HepG2 (cell line): Measurements from ENCODE around the gene ENO1. TPM values are rescaled to one million over a fixed set of nuclear protein-coding genes. Genes with fewer than 3 reads are reported as not detected.

Experiments
- CC2D1A ChIP-seq: sonication (generic); formaldehyde crosslinking; IDR thresholded peaks from 2 replicates; pipeline ENCODE4 v1.8.1; 2023; ENCODE audit warnings: mild to moderate bottlenecking, missing genetic modification reagents
- E2F5 ChIP-seq: sonication (generic); formaldehyde crosslinking; conservative IDR thresholded peaks from 2 replicates; pipeline ENCODE4 v1.4.0; 2020; ENCODE audit warnings: missing genetic modification reagents
- JARID2 ChIP-seq: sonication (generic); formaldehyde crosslinking; IDR thresholded peaks from 2 replicates; pipeline ENCODE4 v1.8.1; 2023; ENCODE audit warnings: missing genetic modification reagents, inconsistent platforms; ENCODE audit not compliant: insufficient replicate concordance
- NR2F2 ChIP-seq: IDR thresholded peaks from 2 replicates; pipeline ENCODE4 v1.6.1; 2012; ENCODE audit warnings: low read depth, inconsistent platforms, borderline replicate concordance
- PRDM4 ChIP-seq: sonication (generic); formaldehyde crosslinking; IDR thresholded peaks from 2 replicates; pipeline ENCODE4 v1.9.0; 2021; ENCODE audit warnings: missing genetic modification reagents, borderline replicate concordance
- SKI ChIP-seq: fragments of 450-650 bp; IDR thresholded peaks from one replicate; pipeline ENCODE4 v1.6.1; 2018; ENCODE audit warnings: mild to moderate bottlenecking; ENCODE audit not compliant: partially characterized antibody
- SP140L ChIP-seq: sonication (generic); formaldehyde crosslinking; IDR thresholded peaks from 2 replicates; pipeline ENCODE4 v1.4.0; 2020; ENCODE audit warnings: missing genetic modification reagents, borderline replicate concordance
- ZFP36L2 ChIP-seq: sonication (generic); formaldehyde crosslinking; IDR thresholded peaks from 2 replicates; pipeline ENCODE4 v1.4.0; 2020; ENCODE audit warnings: missing genetic modification reagents
- ZNF160 ChIP-seq: sonication (generic); formaldehyde crosslinking; IDR thresholded peaks from 2 replicates; pipeline ENCODE4 v1.8.0; 2022; ENCODE audit warnings: mild to moderate bottlenecking, inconsistent platforms, missing genetic modification reagents
- ZNF180 ChIP-seq: sonication (generic); formaldehyde crosslinking; IDR thresholded peaks from 2 replicates; pipeline ENCODE4 v1.4.0; 2020; ENCODE audit warnings: low read depth, missing genetic modification reagents, borderline replicate concordance
- ZNF607 ChIP-seq: sonication (generic); formaldehyde crosslinking; IDR thresholded peaks from 2 replicates; pipeline ENCODE4 v1.5.1; 2020; ENCODE audit warnings: missing genetic modification reagents, mild to moderate bottlenecking, borderline replicate concordance
- ZSCAN30 ChIP-seq: sonication (generic); formaldehyde crosslinking; IDR thresholded peaks from 2 replicates; pipeline ENCODE4 v1.5.0; 2020; ENCODE audit warnings: mild to moderate bottlenecking, missing genetic modification reagents
- ZSCAN9 ChIP-seq: IDR thresholded peaks from 2 replicates; pipeline ENCODE4 v1.6.1; 2016; ENCODE audit warnings: borderline replicate concordance
- polyA plus RNA-seq, 8 experiments: library from polyadenylated mRNA; depleted of rRNA in 3 of 8; stranded (reverse) in 7 of 8; unstranded in 1 of 8; fragments of >200 nt; fragmentation: Illumina TruSeq in 4 of 8; extraction: Trizol in 4 of 8; gene quantifications; 2 replicates each; pipeline versions ENCODE4 v1.2.1 to v1.2.3, GENCODE V29; 2011 to 2016; ENCODE audit warnings: low read depth in 4 of 8, missing spikeins in 1 of 8, mixed read lengths in 1 of 8; ENCODE audit not compliant: insufficient read depth in 1 of 8
- total RNA-seq, 5 experiments: library from RNA; depleted of rRNA; stranded (reverse); fragments of >200 nt; fragmentation: Illumina TruSeq; extraction: Trizol; gene quantifications; 2 replicates each; pipeline ENCODE4 v1.2.3, GENCODE V29; 2016; ENCODE audit warnings: low read depth in 1 of 5
- TF ChIP-seq, protein P1 (sequence below), 2 experiments: IDR thresholded peaks; 2 replicates each; pipeline ENCODE4 v1.6.1; 2011 to 2012; ENCODE audit warnings: low read length in 2 of 2, borderline replicate concordance in 1 of 2, low read depth in 1 of 2, mild to moderate bottlenecking in 1 of 2, moderate library complexity in 1 of 2
- TF ChIP-seq, protein P2 (sequence below): sonication (generic); formaldehyde crosslinking; IDR thresholded peaks from 2 replicates; pipeline ENCODE4 v1.4.0; 2020; ENCODE audit warnings: low read depth, mild to moderate bottlenecking, missing genetic modification reagents
- TF ChIP-seq, protein P3 (sequence below): sonication (generic); formaldehyde crosslinking; IDR thresholded peaks from 2 replicates; pipeline ENCODE4; 2020; ENCODE audit warnings: missing genetic modification reagents, mild to moderate bottlenecking, borderline replicate concordance

Gene ENO1
- total and polyA plus RNA-seq, 2 of the 13 experiments (the other 11 are each of a cell fraction or from before 2014, with no cell fraction given), result 1,559 to 3,103 TPM

DNA sequence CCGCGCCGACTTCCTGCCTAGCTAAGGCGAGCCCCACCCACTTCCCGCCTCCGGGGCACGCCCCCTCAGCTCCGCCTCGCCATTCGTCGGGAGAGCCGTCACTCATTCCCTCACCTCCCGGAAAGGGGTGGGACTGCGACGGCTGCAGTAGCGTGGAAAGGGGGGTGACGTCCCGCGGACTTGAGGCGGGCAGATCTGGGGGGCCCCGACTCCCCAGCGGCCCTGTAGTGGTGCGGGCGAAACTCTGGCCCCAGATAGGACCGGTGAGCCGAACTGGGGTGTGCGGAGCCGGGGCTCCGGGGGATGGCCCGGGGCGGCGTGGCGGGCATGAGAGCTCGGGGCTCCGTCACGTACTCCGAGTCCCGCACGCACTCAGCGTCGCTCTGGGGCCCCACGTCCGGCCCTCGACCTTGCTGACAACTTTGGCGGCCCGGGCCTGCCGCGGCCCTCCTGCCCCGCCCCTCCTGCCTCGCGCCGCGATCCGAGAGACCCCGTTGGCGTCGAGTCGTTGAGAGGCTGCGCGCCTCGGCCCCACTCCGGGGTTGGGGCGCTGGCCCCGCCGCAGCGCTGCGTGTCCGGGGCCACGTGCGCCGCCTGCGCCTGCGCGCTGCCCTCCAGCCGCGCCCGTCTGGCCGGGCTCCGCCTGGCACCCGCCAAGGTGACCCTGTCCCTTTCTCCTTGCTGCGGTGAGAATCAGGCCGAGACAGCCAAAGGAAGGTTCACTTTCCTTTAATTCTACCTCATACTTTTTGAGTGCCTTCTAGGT is 395 bp upstream of the ENO1 start (continued):
- TF ChIP-seq, protein P1, sequence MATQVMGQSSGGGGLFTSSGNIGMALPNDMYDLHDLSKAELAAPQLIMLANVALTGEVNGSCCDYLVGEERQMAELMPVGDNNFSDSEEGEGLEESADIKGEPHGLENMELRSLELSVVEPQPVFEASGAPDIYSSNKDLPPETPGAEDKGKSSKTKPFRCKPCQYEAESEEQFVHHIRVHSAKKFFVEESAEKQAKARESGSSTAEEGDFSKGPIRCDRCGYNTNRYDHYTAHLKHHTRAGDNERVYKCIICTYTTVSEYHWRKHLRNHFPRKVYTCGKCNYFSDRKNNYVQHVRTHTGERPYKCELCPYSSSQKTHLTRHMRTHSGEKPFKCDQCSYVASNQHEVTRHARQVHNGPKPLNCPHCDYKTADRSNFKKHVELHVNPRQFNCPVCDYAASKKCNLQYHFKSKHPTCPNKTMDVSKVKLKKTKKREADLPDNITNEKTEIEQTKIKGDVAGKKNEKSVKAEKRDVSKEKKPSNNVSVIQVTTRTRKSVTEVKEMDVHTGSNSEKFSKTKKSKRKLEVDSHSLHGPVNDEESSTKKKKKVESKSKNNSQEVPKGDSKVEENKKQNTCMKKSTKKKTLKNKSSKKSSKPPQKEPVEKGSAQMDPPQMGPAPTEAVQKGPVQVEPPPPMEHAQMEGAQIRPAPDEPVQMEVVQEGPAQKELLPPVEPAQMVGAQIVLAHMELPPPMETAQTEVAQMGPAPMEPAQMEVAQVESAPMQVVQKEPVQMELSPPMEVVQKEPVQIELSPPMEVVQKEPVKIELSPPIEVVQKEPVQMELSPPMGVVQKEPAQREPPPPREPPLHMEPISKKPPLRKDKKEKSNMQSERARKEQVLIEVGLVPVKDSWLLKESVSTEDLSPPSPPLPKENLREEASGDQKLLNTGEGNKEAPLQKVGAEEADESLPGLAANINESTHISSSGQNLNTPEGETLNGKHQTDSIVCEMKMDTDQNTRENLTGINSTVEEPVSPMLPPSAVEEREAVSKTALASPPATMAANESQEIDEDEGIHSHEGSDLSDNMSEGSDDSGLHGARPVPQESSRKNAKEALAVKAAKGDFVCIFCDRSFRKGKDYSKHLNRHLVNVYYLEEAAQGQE (IDR thresholded peaks at IDR 0.05; ENCODE audit: borderline replicate concordance in 1 of 2, low read depth in 1 of 2, low read length in 2 of 2), result no peak; a peak in 1 of 4 replicates
- no peak; the same call in 1 of the 2 replicates for TF ChIP-seq ZSCAN30 (CRISPR knock-in tag)
- TF ChIP-seq NR2F2, result no peak
- peak; percentile 85; the same call in 1 of the 2 replicates for TF ChIP-seq ZNF160 (CRISPR knock-in tag)
- TF ChIP-seq SP140L (CRISPR knock-in tag), result no peak
- TF ChIP-seq ZNF180 (CRISPR knock-in tag), result peak; percentile 86; the same call in 1 of the 2 replicates
- TF ChIP-seq ZFP36L2 (CRISPR knock-in tag), result no peak
- 0 out of 2 replicates have a peak, but pooled peaks have one; percentile 76 for TF ChIP-seq PRDM4 (CRISPR knock-in tag)
- TF ChIP-seq E2F5 (CRISPR knock-in tag), result peak; percentile 50; the same call in 1 of the 2 replicates
- peak; percentile 84 for TF ChIP-seq ZSCAN9
- no peak for TF ChIP-seq JARID2 (CRISPR knock-in tag)
- TF ChIP-seq ZNF607, result peak; percentile 96
- peak; percentile 13 for TF ChIP-seq SKI
- TF ChIP-seq, protein P2, sequence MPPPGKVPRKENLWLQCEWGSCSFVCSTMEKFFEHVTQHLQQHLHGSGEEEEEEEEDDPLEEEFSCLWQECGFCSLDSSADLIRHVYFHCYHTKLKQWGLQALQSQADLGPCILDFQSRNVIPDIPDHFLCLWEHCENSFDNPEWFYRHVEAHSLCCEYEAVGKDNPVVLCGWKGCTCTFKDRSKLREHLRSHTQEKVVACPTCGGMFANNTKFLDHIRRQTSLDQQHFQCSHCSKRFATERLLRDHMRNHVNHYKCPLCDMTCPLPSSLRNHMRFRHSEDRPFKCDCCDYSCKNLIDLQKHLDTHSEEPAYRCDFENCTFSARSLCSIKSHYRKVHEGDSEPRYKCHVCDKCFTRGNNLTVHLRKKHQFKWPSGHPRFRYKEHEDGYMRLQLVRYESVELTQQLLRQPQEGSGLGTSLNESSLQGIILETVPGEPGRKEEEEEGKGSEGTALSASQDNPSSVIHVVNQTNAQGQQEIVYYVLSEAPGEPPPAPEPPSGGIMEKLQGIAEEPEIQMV, result peak; percentile 40; the same call in 1 of the 2 replicates
- TF ChIP-seq, protein P3, sequence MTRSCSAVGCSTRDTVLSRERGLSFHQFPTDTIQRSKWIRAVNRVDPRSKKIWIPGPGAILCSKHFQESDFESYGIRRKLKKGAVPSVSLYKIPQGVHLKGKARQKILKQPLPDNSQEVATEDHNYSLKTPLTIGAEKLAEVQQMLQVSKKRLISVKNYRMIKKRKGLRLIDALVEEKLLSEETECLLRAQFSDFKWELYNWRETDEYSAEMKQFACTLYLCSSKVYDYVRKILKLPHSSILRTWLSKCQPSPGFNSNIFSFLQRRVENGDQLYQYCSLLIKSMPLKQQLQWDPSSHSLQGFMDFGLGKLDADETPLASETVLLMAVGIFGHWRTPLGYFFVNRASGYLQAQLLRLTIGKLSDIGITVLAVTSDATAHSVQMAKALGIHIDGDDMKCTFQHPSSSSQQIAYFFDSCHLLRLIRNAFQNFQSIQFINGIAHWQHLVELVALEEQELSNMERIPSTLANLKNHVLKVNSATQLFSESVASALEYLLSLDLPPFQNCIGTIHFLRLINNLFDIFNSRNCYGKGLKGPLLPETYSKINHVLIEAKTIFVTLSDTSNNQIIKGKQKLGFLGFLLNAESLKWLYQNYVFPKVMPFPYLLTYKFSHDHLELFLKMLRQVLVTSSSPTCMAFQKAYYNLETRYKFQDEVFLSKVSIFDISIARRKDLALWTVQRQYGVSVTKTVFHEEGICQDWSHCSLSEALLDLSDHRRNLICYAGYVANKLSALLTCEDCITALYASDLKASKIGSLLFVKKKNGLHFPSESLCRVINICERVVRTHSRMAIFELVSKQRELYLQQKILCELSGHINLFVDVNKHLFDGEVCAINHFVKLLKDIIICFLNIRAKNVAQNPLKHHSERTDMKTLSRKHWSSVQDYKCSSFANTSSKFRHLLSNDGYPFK, result peak; percentile 89; the same call in 1 of the 2 replicates
- no peak for TF ChIP-seq CC2D1A (CRISPR knock-in tag)
